ENCODE results near the gene CCDC74A.
"Not testable (repeated sequence)": the region's sequence is repeated elsewhere in the genome, so short reads cannot be mapped to it uniquely, and the experiment has no call there.

The CCDC74A gene

DNA sequence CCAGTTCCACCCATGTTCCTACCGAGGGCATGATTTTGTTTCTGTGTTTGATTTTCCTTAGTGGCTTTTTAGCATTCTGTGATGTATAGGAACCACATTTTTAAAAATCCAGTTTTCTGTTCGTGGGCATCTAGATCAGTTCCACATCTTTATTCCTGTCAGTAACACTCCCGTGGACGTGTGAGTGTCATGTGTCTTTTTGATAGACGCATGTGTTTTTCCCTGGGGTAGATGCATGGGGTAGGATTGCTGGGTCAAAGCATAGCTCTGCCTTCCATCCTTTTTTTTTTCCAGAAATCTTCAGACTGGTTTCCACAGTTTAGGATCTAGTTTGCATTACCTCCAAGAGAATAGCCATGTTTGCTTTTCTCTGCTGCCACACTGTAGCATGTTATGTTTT lies 38.7 kb downstream of the CCDC74A start:
- DNase-seq, result no peak

DNA sequence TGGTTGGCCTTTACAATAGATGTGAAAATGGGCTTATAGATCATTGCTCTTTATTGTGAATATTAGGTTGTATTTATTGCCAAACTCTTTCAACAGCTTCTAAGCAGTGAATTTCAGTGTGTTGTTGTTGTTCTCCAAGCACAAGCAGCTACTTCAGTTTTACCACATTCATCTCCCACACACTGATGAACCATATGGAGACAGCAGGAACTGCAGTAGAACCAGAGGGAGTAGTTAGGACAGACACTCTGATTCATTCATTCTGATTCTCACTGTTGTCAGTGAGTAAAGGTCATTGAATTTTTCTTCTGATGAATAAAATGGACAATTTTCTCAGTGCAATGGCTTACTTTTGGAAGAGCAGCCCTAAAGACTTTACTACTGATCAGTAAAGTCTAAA lies 40.2 kb downstream of the CCDC74A start:
- no peak for DNase-seq

DNA sequence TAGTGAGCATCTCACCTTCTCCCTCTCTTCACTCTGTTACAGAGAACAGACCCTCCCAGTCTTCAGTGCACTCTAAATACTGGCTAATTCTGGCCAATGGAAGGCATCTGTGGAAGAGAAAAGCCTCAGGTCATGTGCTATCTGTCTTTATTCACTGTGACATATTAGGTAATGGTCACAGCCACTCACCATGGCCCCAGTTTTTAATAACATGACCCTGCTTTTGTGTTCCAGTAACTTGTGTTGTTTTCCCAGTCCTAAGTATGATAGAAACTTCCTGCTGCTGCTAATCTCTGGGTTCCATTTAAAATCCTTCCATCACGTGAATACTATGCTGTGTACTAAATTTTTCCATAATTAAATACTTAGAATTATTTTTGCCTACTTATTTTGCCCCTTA lies 40.7 kb downstream of the CCDC74A start:
- not testable (repeated sequence) for DNase-seq

DNA sequence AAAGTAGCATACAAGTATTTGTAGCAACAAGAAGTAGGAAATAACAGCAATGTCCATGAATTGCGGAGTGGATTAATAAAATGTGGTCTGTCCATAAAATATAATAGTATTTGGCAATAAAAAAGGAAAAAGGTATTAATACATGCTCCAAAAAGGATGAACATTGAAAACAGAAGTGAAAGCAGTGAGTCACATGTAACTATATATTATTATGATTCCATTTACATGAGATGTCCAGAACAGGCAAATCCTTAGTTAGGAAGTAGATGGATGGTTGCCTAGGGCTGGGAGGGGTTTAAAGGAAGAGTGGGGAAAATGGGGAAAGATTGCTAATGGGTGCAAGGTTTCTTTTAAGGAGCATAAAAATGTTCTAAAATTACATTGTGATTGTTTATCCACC lies 44.5 kb downstream of the CCDC74A start:
- DNase-seq, result no peak

DNA sequence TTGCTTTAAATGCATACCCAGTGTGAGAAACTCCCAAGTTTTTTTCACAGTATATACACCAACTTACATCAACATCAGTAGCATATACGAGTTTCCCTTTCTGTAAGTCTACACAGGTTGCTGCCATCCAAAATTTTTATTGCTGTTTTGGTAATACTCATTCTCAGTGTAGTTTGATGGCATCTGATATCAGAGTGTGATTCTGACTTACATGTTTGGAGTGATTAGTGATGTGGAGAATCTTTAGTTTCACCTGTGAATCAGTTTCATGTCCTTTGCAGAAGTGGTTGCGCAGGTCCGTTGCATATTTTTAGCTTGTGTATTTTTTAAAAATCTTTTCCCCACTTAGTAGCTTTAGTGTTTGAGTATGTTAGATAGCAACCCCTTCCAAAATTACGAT lies 50.1 kb downstream of the CCDC74A start:
- DNase-seq, result no peak

DNA sequence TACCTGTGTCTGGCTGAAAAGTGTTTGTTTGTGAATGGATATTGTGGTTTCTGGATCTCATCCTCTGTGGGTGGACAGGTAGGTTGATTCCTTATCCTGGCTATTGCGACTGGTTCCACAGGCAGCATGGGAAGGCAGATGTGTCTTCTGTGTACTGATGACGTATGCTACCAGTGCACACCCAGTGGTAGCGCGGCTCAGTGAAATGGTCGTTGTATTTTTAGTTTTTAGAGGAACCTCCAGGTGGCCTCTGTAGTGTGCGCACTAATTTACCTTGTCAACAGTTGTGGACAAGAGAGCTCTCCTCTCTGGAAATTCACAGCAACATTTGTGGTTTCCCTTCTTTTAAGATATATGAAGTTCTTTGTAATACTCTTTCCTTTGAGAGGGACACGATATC lies 52.5 kb downstream of the CCDC74A start:
- no peak for DNase-seq

Measured in NCI-H2227 treated with DMSO at 0.1 percent for 48 hours (cell line).